ENCODE measurements around the gene USP48.
A peak's percentile ranks its signal among the peaks of the same experiment; 100 is the strongest.

The USP48 gene

GRCh38 chr1:21749109-21749508 is 33.8 kb downstream of the USP48 start:
- no peak for DNase-seq

- DNase-seq, result no peak
Measured at GRCh38 chr1:21743476-21743875, 39.5 kb downstream of the USP48 start.

GRCh38 chr1:21742578-21742977 is 40.4 kb downstream of the USP48 start:
- DNase-seq, result no peak

- peak in 1 of 5 experiments; percentile 22 for DNase-seq
Measured at GRCh38 chr1:21741206-21741605, 41.7 kb downstream of the USP48 start.

- DNase-seq, result no peak
Measured at GRCh38 chr1:21736876-21737275, 46.1 kb downstream of the USP48 start.

GRCh38 chr1:21736011-21736410 is 46.9 kb downstream of the USP48 start:
- no peak for DNase-seq

DNA sequence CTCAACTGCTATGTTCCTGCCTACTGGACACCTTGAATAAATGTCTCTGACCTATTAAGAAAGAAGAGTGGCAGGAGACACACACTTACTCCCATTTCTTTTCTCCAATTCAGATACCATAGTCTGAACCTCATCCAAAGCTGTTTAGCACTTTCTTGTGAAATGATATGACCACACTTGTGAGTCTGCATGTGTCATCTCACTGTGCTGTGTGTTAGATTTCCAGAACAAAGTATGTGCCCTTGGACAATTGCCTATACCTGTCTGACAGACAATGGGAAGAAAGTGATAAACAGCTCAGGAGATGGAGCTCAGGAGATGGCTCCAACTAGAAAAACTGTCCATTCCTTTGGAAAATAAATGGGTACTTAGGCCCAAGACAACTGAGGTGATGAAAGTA is 48.4 kb downstream of the USP48 start:
- DNase-seq, result no peak

DNA sequence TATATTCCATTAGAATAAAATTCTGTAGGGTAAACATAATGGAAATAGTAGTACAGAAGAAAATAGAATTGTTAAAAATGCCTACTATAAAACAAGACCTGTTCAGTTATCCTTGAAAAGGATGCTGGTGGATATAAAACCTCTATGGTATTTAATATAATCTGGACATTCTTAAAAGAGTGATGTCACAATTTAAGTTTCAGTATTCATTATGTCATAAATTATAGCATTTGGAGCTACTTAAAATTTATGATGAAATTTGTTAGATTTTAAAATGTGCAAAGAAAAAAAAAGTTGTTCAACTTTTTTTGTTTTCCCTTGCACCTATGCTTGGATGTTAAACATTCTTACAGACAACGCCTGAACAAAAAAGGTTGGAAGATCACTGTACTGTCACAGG is 50.3 kb downstream of the USP48 start:
- no peak for DNase-seq

DNA sequence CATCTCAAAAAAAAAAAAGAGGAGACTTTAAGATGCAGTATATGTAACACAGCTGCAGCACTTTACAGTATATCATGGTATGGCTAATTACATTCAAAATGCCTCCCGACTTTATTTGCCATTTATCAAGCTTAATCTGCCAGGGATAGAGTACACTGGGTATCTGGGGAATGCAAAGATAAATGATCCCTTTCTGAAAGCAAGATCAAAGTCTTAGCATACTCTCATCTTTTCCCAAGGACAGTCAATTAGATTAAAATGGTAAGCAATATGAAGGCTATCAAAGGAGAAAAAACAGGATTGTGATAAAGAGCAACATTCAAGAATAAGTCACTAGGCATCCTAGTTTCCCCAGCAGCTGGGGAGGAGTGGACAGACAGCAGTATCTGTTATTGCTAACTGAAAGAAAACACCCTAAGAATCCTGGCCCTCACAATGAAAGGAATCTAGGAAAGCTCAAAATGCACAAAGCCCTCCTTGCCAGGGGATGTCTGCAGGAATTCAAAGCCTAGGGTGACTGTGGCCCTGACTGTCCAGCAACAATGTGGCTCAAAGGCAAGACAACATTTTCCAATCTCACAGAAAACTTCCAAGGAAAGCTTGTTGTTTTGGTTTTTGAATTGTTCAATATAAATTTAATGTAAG is 57.1 kb downstream of the USP48 start:
- no peak for DNase-seq

GRCh38 chr1:21724570-21724969 is 58.4 kb downstream of the USP48 start:
- DNase-seq, result no peak

GRCh38 chr1:21724098-21724497 is 58.9 kb downstream of the USP48 start:
- no peak for DNase-seq

- DNase-seq, result no peak
Measured at GRCh38 chr1:21721295-21721985, 61.5 kb downstream of the USP48 start.

- no peak for DNase-seq
Measured at GRCh38 chr1:21716169-21716568, 66.8 kb downstream of the USP48 start.

- no peak for DNase-seq
Measured at GRCh38 chr1:21707891-21708290, 75.1 kb downstream of the USP48 start.

DNA sequence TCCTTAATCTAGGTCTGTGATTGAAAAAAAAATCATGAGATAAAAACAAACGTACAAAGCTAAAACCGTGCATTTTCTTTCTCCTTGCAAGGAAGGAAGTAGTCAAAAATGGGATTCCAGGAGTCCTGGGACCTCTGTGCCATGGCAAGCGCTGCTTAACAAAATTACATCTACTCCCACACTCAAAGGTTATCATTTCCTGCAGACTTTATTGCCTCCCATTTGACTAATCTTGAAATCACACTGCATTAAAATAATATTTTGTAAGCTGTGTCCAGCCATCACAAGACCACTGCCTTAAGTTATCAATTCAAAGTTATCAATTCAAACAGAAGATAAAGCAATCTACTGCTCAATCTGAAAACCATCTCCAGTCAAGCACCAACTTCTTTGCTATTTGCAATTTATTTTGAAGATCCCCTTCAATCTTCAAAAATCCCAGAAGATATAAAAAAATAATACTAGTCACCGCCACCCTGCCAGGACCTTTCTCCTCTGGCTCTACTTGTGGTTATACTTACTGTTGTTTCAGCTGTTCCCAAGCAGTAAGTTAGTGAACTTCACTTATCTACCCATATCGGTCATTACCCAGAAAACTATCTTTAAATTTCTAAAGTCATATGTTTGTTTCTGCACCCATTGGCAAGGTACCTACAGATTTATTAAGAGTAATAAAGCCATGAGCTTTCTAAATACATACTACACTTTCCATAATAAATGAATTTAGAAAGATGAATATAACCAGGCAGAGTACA is 75.7 kb downstream of the USP48 start:
- DNase-seq, result no peak

DNA sequence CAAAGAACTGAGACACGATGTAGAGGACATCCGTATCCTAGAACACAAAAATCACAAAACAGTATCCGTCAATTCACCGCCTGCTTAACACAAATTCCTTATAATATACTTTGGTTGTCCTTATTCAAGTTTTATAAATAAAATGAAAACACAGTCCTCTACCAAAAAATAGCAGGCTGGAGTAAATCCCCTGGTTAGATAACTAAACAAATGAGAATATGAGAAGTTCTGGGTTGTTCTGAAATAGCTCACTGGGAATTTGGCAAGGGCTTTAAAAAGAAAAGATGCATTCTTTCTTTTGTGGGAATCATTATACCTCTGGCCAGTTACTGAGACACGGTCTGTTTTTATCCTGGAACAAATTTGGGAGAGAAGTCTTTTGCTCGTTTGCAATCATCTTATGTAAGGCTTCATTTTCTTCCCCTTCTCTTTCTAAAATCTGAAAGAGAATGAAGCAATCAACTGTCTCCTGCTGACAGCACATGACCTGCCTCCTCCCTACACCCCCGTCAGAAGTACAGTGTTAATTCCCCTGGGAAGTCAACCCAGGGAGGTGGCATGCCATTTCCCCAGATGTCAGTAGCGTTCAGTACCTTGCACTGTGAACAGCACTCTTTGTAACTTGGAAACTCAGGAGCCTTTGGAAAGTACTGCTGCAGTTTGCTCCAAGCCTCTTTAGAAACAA is 76.7 kb downstream of the USP48 start:
- no peak for DNase-seq

DNA sequence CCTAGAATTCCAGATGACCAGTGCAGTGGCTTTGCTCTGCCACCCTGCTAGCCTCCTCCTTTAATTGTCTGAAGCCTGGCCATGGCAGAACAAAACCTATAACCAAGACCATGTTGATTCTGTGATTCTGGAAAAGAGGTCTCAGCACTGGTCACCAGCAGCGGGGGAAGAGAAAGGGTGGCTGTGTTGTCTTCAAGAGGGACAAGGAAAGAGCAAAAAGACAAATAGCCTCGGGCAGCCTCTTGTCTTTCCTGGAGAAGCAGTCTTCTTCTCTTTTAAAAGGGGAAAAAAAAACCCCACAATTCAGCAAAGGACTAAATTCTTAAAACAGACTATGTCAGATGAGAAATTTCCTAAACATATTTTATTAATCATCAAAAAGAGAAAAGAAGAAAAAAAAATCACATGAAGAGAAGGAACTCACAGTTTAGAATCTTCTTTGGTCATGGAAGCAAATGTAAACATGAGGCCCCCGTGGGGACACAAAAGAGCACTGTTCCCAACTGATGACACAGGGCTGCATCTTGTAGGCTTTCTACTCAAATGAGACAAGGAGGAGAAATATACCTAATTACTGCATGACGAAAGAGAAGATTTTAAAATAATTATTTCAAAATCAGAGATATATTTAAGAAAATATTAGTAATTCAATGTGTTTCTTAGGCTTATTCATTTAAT is 77.5 kb downstream of the USP48 start:
- no peak for DNase-seq

DNA sequence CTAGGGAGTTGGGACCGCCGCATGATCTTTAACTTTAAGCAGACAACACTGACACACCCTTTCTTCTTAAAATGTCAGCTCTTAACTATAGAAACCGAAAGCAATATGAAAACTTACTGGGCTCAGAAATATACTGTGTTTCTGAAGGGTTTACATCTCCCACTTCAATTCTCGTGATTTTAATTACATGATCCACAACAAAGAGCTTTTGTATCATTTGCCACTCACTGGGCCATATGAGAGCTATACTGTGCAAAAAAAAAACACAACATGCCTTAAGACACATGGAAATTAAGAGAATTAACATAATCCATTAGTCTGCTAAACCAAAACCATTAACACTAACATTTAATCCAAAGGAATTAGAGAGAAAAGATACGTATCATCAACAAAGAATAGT is 78.8 kb downstream of the USP48 start:
- DNase-seq, result no peak

DNA sequence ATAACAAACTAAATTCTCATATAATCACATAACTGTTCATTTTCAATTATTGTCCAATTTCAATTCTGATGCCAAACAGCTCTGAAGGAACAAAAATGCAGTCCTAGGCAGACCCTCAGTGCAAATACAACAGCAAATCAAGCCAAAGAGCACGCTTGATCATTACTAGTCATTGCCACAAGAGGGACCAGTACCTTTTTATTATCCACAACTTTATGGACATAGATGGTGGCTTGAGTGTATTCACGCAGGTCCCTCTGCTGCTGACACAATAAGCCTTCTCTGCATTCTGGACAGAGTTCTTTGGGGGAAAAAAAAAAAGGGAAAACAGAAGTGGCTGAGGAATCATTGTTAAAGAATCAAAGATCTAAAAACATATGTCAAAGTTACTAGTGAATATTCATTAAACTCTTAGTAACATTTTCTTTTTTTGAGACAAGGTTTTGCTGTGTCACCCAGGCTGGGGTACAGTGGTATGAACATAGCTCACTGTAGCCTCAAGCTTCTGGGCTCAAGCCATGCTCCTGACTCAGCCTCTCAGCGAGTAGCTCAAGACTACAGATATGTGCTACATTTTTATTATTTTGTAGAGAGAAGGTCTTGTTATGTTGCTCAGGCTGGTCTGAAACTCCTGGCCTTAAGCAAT is 79.5 kb downstream of the USP48 start:
- DNase-seq, result peak in 1 of 5 experiments; percentile 6

DNA sequence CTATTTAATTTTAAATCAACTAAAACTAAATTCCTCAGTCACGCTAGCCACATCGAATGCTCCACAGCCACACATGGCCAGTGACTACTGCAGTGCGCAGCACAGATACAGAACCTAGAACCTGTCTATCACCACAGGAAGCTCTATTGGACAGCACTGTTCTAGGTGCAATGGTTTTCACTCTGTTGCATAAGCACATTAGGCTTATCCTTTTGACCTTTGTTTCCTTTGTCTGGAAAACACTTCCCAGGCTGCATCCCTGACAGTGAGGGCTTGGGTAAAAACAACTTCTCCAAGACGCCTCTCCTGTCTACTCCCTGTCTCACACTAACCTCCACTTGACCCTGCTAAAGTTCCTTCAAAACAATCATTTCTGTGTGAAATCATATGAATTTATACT is 80.2 kb downstream of the USP48 start:
- no peak for DNase-seq

- DNase-seq, result no peak
Measured at GRCh38 chr1:21701401-21701800, 81.5 kb downstream of the USP48 start.

DNA sequence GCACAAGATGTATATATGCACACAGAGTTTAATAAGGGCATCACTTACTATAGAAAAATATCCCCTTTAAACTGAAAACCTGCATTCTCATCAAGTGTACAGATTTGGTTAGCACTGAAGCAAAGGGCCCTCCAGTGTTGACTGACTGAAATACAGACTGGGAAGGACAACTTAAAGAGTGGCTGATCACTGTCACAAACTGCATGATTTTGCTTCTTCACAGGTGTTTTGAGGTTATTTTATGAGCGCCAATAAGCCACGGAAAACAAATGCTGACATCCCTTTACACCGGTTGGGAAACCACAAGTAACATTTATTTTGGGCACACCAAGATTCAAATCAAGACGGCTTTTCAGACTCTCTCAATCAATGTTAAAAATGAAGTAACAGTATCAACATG is 82.9 kb downstream of the USP48 start:
- peak in 1 of 5 experiments; percentile 67 for DNase-seq
